IPS-NIHi11 (cell line): ENCODE results near the gene KRTAP20-4.

Source experiments
- DNase-seq: peaks from one replicate; pipeline ENCODE4 v3.0.0; 2012; ENCODE audit warnings: mixed read lengths, low spot score

KRTAP20-4 gene

GRCh38 chr21:30620522-30620921 lies at the start of gene KRTAP20-4:
Gene KRTAP20-4 (plus strand): TSS chr21:30620627.
- DNase-seq = no peak

GRCh38 chr21:30577766-30578165 lies 42.7 kb upstream of the KRTAP20-4 start:
- DNase-seq = no peak

- DNase-seq = no peak
Measured at GRCh38 chr21:30579346-30579745, 41.1 kb upstream of the KRTAP20-4 start.

GRCh38 chr21:30580132-30580531 lies 40.3 kb upstream of the KRTAP20-4 start:
- no peak for DNase-seq

- DNase-seq = no peak
Measured at GRCh38 chr21:30582870-30583269, 37.6 kb upstream of the KRTAP20-4 start.

- DNase-seq = no peak
Measured at GRCh38 chr21:30590297-30590696, 30.1 kb upstream of the KRTAP20-4 start, which contains the start of gene KRTAP22-2. Gene KRTAP22-2 (minus strand): TSS chr21:30590397.

GRCh38 chr21:30592140-30592539 lies 28.3 kb upstream of the KRTAP20-4 start, which contains the start of gene KRTAP6-3:
Gene KRTAP6-3 (plus strand): TSS chr21:30592440. CDS start chr21:30592446, 6 bp downstream.
- DNase-seq = no peak

GRCh38 chr21:30598802-30599201 lies 21.6 kb upstream of the KRTAP20-4 start, which contains the start of gene KRTAP6-2:
Gene KRTAP6-2 (minus strand): TSS chr21:30598902. CDS start chr21:30598874, 28 bp downstream.
- no peak for DNase-seq

- DNase-seq = no peak
Measured at GRCh38 chr21:30600787-30601186, 19.6 kb upstream of the KRTAP20-4 start, which contains the start of gene KRTAP22-1. Gene KRTAP22-1 (plus strand): TSS chr21:30601087.

GRCh38 chr21:30605968-30606367 lies 14.5 kb upstream of the KRTAP20-4 start:
- no peak for DNase-seq

GRCh38 chr21:30612132-30612531 lies 8.3 kb upstream of the KRTAP20-4 start:
- no peak for DNase-seq

- no peak for DNase-seq
Measured at GRCh38 chr21:30613836-30614235, 6.6 kb upstream of the KRTAP20-4 start, which contains the start of gene KRTAP6-1. Gene KRTAP6-1 (minus strand): TSS chr21:30613930. CDS start chr21:30613904, 26 bp downstream.

GRCh38 chr21:30615199-30615598 lies 5.2 kb upstream of the KRTAP20-4 start:
- no peak for DNase-seq

GRCh38 chr21:30616125-30616524 lies 4.3 kb upstream of the KRTAP20-4 start, which contains the start of gene KRTAP20-1:
Gene KRTAP20-1 (plus strand): TSS chr21:30616425. CDS start chr21:30616455, 30 bp downstream.
- no peak for DNase-seq

- no peak for DNase-seq
Measured at GRCh38 chr21:30620080-30620479, 347 bp upstream of the KRTAP20-4 start.

- DNase-seq = no peak
Measured at GRCh38 chr21:30623362-30623761, 2.9 kb downstream of the KRTAP20-4 start.

GRCh38 chr21:30625449-30626165 lies 5.2 kb downstream of the KRTAP20-4 start:
- DNase-seq = no peak

- no peak for DNase-seq
Measured at GRCh38 chr21:30628109-30628508, 7.7 kb downstream of the KRTAP20-4 start.

GRCh38 chr21:30629200-30629599 lies 8.8 kb downstream of the KRTAP20-4 start:
- no peak for DNase-seq

- no peak for DNase-seq
Measured at GRCh38 chr21:30634906-30635305, 14.5 kb downstream of the KRTAP20-4 start, which contains the start of gene KRTAP20-2. Gene KRTAP20-2 (plus strand): TSS chr21:30635206. CDS start chr21:30635264, 58 bp downstream.

- DNase-seq = no peak
Measured at GRCh38 chr21:30638686-30639085, 18.3 kb downstream of the KRTAP20-4 start.

- no peak for DNase-seq
Measured at GRCh38 chr21:30642564-30642963, 22.1 kb downstream of the KRTAP20-4 start, which contains the start of gene KRTAP20-3. Gene KRTAP20-3 (plus strand): TSS chr21:30642864.

- no peak for DNase-seq
Measured at GRCh38 chr21:30646904-30647414, 26.5 kb downstream of the KRTAP20-4 start.
